A204.1 (cell line): ENCODE results near the gene GLDN.

ENCODE experiments used
- FAIRE-seq: peaks from 2 replicates; lab custom pipeline; 2012; peaks lifted over from hg19 to GRCh38; lab: Jason Lieb, UNC

Gene GLDN

GRCh38 chr15:51322621-51323296 is 18.7 kb upstream of the GLDN start:
- FAIRE-seq: no peak

GRCh38 chr15:51323749-51324148 is 17.7 kb upstream of the GLDN start:
- no peak for FAIRE-seq

- no peak for FAIRE-seq
Observed at GRCh38 chr15:51325167-51325566, 16.3 kb upstream of the GLDN start.

GRCh38 chr15:51327081-51327480 is 14.4 kb upstream of the GLDN start:
- FAIRE-seq: no peak

GRCh38 chr15:51328926-51329325 is 12.5 kb upstream of the GLDN start:
- FAIRE-seq: no peak

- FAIRE-seq: no peak
Observed at GRCh38 chr15:51331141-51331540, 10.3 kb upstream of the GLDN start.

GRCh38 chr15:51332206-51333147 is 9.0 kb upstream of the GLDN start:
- no peak for FAIRE-seq

GRCh38 chr15:51333571-51333970 is 7.9 kb upstream of the GLDN start:
- FAIRE-seq: no peak

GRCh38 chr15:51334011-51334451 is 7.4 kb upstream of the GLDN start:
- FAIRE-seq: no peak

GRCh38 chr15:51335087-51335486 is 6.4 kb upstream of the GLDN start:
- FAIRE-seq: no peak

GRCh38 chr15:51335538-51336410 is 5.7 kb upstream of the GLDN start:
- no peak for FAIRE-seq

- FAIRE-seq: no peak
Observed at GRCh38 chr15:51338496-51338895, 3.0 kb upstream of the GLDN start, which contains the start of gene CYP19A1. Gene CYP19A1 (minus strand): TSS chr15:51338596. CDS start chr15:51242912, 95,684 bp downstream.

- FAIRE-seq: no peak
Observed at GRCh38 chr15:51342227-51342999, 958 bp downstream of the GLDN start.

GRCh38 chr15:51343466-51343865 is 2.0 kb downstream of the GLDN start:
- no peak for FAIRE-seq

GRCh38 chr15:51346136-51346535 is 4.7 kb downstream of the GLDN start:
- no peak for FAIRE-seq

GRCh38 chr15:51348688-51349087 is 7.2 kb downstream of the GLDN start:
- FAIRE-seq: no peak

GRCh38 chr15:51349156-51349844 is 7.8 kb downstream of the GLDN start:
- no peak for FAIRE-seq

- FAIRE-seq: no peak
Observed at GRCh38 chr15:51350723-51351122, 9.3 kb downstream of the GLDN start.

GRCh38 chr15:51353976-51354375 is 12.5 kb downstream of the GLDN start:
- FAIRE-seq: no peak

- FAIRE-seq: no peak
Observed at GRCh38 chr15:51355096-51355495, 13.6 kb downstream of the GLDN start.

GRCh38 chr15:51356147-51356546 is 14.7 kb downstream of the GLDN start:
- no peak for FAIRE-seq
